Omental fat pad (tissue), 4 donors: ENCODE measurements around the gene EVPL. TPM values are rescaled to one million over a fixed set of nuclear protein-coding genes. Genes with fewer than 3 reads are reported as not detected.
"Not testable (repeated sequence)": the region's sequence is repeated elsewhere in the genome, so short reads cannot be mapped to it uniquely, and the experiment has no call there.

Experiments
- ATAC-seq: fragments of 150-250 bp; one replicate; pipeline ENCODE4 v1.9.1; 2016; ENCODE audit warnings: mild to moderate bottlenecking, moderate library complexity; ENCODE audit not compliant: low FRiP score
- DNase-seq: peaks from one replicate; pipeline ENCODE4 v3.0.0-alpha.2; 2019; ENCODE audit warnings: low spot score
- CTCF ChIP-seq, 3 donors: fragments of 450-650 bp; IDR thresholded peaks; one replicate each; pipeline ENCODE4 v1.5.1; 2016 to 2017; ENCODE audit warnings: antibody characterized with exemption in 3 of 3, mild to moderate bottlenecking in 3 of 3, moderate library complexity in 2 of 3
- total RNA-seq, 4 donors: library from RNA; depleted of rRNA; stranded (reverse); fragments of >200 nt; gene quantifications; one replicate each; pipeline ENCODE4 v1.1.0, GENCODE V29; 2016

Gene EVPL
- total RNA-seq, 4 donors from 2014 or later = 0.47 to 3.7 (median 1.4) TPM

GRCh38 chr17:76071531-76072147, 44.5 kb upstream of the EVPL start:
- no peak for ATAC-seq
- no peak for TF ChIP-seq CTCF (IDR thresholded peaks at IDR 0.05)
- DNase-seq = no peak

GRCh38 chr17:76065775-76066174, 38.7 kb upstream of the EVPL start:
- TF ChIP-seq CTCF (IDR thresholded peaks at IDR 0.05) = no peak
- no peak for ATAC-seq
- DNase-seq = no peak

- DNase-seq (no peak), ATAC-seq (no peak)
- TF ChIP-seq CTCF (IDR thresholded peaks at IDR 0.05) = no peak
Observed at GRCh38 chr17:76063875-76064546, 36.9 kb upstream of the EVPL start.

- not testable (repeated sequence) for ATAC-seq, DNase-seq
Observed at GRCh38 chr17:76058264-76058663, 31.2 kb upstream of the EVPL start.

- ATAC-seq (no peak), DNase-seq (no peak)
- no peak for TF ChIP-seq CTCF (IDR thresholded peaks at IDR 0.05)
Observed at GRCh38 chr17:76056882-76057281, 29.8 kb upstream of the EVPL start.

- ATAC-seq (no peak), DNase-seq (no peak)
- TF ChIP-seq CTCF (IDR thresholded peaks at IDR 0.05) = no peak
Observed at GRCh38 chr17:76054112-76054476, 27.0 kb upstream of the EVPL start.

GRCh38 chr17:76053246-76054111, 26.4 kb upstream of the EVPL start:
- ATAC-seq (no peak), DNase-seq (no peak)
- no peak for TF ChIP-seq CTCF (IDR thresholded peaks at IDR 0.05)
